Measurements from ENCODE around the gene ZNF688.
"Not testable (repeated sequence)": the region's sequence is repeated elsewhere in the genome, so short reads cannot be mapped to it uniquely, and the experiment has no call there.

The ZNF688 gene

DNA sequence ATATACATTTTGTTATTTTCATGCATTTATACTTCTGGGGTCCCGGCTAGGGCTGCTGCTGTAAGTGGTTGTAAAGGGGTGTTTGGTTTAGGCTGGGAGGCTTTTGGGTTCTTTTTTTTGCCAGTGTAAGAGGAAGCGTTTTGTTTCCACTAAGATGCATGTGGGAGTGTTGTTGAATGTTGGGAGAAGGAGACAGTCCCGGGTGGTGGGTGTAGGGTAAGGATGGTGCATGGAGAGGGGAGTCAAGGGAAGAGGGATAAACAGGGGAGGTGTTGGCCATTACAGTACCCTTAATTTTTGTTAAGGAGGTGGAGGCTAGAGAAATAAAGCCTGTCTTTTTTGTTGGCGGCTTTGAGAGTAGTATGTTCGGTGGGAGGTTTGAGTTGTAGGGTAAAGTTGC is 28.4 kb downstream of the ZNF688 start:
- DNase-seq: no peak
- no peaks in the 10 kb centered on the region for H3K9me3 ChIP-seq (ENCODE audit: control insufficient read depth, low read length)
- no peak overlapping the region for H3K27ac ChIP-seq (ENCODE audit: insufficient read depth, low read length, poor library complexity, severe bottlenecking)
- no peaks in the 10 kb centered on the region for H3K4me1 ChIP-seq (ENCODE audit: control insufficient read depth, insufficient read depth, low read length, poor library complexity, severe bottlenecking)
- no peaks in the 10 kb centered on the region for H3K36me3 ChIP-seq (ENCODE audit: control insufficient read depth, insufficient read depth, low read length)
- no peak overlapping the region for H3K4me3 ChIP-seq (ENCODE audit: insufficient read depth, low read depth, low read length, poor library complexity, severe bottlenecking)
- H3K27me3 ChIP-seq (replicated peaks; ENCODE audit: control insufficient read depth, insufficient read depth, low read length, poor library complexity, severe bottlenecking): no peaks in the 10 kb centered on the region

GRCh38 chr16:30541502-30542329 is 29.8 kb downstream of the ZNF688 start:
- Histone ChIP-seq H3K4me3 (ENCODE audit: insufficient read depth, low read depth, low read length, poor library complexity, severe bottlenecking) (no peak overlapping the region), H3K36me3 (ENCODE audit: control insufficient read depth, insufficient read depth, low read length) (no peaks in the 10 kb centered on the region), H3K9me3 (ENCODE audit: control insufficient read depth, low read length) (no peaks in the 10 kb centered on the region), H3K27ac (ENCODE audit: insufficient read depth, low read length, poor library complexity, severe bottlenecking) (no peak overlapping the region), H3K4me1 (ENCODE audit: control insufficient read depth, insufficient read depth, low read length, poor library complexity, severe bottlenecking) (no peaks in the 10 kb centered on the region), H3K27me3 (replicated peaks; ENCODE audit: control insufficient read depth, insufficient read depth, low read length, poor library complexity, severe bottlenecking) (no peaks in the 10 kb centered on the region)
- DNase-seq: no peak

GRCh38 chr16:30540916-30541464 is 30.5 kb downstream of the ZNF688 start:
- H3K27me3 ChIP-seq (replicated peaks; ENCODE audit: control insufficient read depth, insufficient read depth, low read length, poor library complexity, severe bottlenecking); H3K4me1 ChIP-seq (ENCODE audit: control insufficient read depth, insufficient read depth, low read length, poor library complexity, severe bottlenecking); H3K4me3 ChIP-seq (ENCODE audit: insufficient read depth, low read depth, low read length, poor library complexity, severe bottlenecking); H3K9me3 ChIP-seq (ENCODE audit: control insufficient read depth, low read length); DNase-seq; H3K36me3 ChIP-seq (ENCODE audit: control insufficient read depth, insufficient read depth, low read length); H3K27ac ChIP-seq (ENCODE audit: insufficient read depth, low read length, poor library complexity, severe bottlenecking): not testable (repeated sequence)

DNA sequence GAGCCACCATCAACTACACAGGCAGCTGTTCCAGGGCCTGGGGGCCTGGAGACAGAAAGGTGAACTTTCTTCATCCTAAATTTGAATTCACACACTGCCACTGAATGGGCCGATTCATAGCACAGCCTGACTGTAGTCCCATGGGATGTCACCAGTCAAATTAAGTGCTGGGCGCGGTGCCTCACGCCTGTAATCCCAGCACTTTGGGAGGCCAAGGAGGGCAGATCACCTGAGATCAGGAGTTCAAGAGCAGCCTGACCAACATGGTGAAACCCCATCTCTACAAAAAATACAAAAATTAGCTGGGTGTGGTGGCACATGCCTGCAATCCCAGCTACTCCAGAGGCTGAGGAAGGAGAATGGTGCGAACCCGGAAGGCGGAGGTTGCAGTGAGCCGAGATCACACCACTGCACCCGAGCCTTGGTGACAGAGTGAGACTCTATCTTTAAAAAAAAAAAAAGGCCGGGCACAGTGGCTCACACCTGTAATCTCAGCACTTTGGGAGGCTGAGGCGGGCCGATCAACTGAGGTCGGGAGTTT is 31.5 kb downstream of the ZNF688 start:
- not testable (repeated sequence) for DNase-seq; H3K4me3 ChIP-seq (ENCODE audit: insufficient read depth, low read depth, low read length, poor library complexity, severe bottlenecking)
- peaks cover 11% of the 10 kb centered on the region for H3K4me1 ChIP-seq (ENCODE audit: control insufficient read depth, insufficient read depth, low read length, poor library complexity, severe bottlenecking)

DNA sequence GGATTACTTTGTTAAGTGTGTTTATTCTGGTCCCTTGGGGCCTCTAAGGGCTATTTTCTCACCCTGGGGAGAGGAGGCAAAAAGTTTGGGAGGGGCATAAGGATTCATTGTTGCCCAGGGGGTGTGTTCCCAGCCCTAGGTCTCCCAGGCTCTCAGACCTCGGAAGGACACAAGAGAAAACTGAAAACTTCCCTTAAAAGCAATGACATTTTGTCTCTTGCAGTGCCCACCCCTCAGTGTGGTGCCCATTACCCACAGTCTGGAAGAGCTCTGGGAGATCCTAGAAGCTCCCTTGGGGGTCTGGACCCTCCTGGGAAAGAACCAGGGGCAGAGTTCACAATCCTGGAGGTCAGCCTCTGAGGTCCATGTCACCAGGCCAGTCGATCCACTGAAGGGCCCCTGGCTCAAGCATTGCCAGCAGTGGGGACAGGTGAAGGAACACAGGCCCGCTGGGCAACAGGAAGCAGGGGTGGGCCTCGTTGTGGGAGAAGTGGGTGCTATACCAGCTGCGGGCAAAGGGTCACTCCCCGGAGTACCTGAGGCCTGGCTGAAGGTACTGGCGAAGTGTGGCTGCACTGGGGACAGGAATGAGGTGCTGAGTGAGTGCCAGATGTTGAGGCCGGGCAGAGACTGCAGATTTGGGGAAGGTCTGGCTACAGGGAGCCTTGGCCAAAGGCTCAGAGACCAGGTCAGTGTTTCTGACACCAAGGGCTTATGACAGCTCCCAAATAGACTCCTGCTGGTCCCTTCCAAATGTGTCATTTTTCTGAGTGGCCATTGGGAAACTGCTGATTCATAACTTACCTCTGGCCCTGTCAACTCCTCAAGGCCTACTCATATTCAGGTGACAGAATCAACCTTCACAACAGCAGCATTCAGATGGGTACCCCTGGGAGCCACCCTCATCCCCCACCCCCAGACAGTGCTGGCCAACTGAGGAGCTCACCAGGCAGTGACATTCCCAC is 32.2 kb downstream of the ZNF688 start:
- no peaks in the 10 kb centered on the region for H3K9me3 ChIP-seq (ENCODE audit: control insufficient read depth, low read length)
- H3K4me1 ChIP-seq (ENCODE audit: control insufficient read depth, insufficient read depth, low read length, poor library complexity, severe bottlenecking): peaks cover 12% of the 10 kb centered on the region
- H3K27me3 ChIP-seq (replicated peaks; ENCODE audit: control insufficient read depth, insufficient read depth, low read length, poor library complexity, severe bottlenecking): no peaks in the 10 kb centered on the region
- no peak overlapping the region for H3K27ac ChIP-seq (ENCODE audit: insufficient read depth, low read length, poor library complexity, severe bottlenecking)
- H3K36me3 ChIP-seq (ENCODE audit: control insufficient read depth, insufficient read depth, low read length): no peaks in the 10 kb centered on the region
- H3K4me3 ChIP-seq (ENCODE audit: insufficient read depth, low read depth, low read length, poor library complexity, severe bottlenecking): no peak overlapping the region
- no peak for DNase-seq

More for the DNA sequence above, 31.5 kb downstream of the ZNF688 start:
- H3K36me3 ChIP-seq (ENCODE audit: control insufficient read depth, insufficient read depth, low read length); H3K27me3 ChIP-seq (replicated peaks; ENCODE audit: control insufficient read depth, insufficient read depth, low read length, poor library complexity, severe bottlenecking); H3K9me3 ChIP-seq (ENCODE audit: control insufficient read depth, low read length); H3K27ac ChIP-seq (ENCODE audit: insufficient read depth, low read length, poor library complexity, severe bottlenecking): not testable (repeated sequence)

DNA sequence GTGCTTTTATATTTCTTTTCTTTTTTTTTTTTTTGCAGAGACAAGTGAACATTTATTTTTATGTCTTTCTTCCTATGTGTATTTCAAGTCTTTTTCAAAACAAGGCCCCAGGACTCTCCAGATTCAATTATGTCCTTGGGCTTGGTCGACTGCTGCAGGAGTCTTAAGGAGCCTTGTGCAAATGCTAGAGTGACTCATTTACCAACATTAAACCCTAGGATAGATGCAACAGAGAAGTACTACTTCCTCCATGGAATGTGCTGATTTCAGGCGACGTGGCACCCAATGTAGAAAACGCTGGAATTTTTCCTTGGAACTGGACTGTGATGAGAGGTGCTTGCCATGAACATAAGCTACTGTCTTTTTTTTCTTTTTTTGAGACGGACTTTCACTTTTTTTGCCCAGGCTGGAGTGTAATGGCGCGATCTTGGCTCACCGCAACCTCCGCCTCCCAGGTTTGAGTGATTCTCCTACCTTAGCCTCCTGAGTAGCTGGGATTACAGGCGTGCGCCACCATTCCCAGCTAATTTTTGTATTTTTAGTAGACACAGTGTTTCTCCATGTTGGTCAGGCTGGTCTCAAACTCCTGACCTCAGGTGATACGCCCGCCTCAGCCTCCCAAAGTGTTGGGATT is 35.0 kb downstream of the ZNF688 start:
- H3K9me3 ChIP-seq (ENCODE audit: control insufficient read depth, low read length); DNase-seq; H3K27me3 ChIP-seq (replicated peaks; ENCODE audit: control insufficient read depth, insufficient read depth, low read length, poor library complexity, severe bottlenecking); H3K4me3 ChIP-seq (ENCODE audit: insufficient read depth, low read depth, low read length, poor library complexity, severe bottlenecking); H3K36me3 ChIP-seq (ENCODE audit: control insufficient read depth, insufficient read depth, low read length): not testable (repeated sequence)
- peak overlapping the region; percentile 94 for H3K27ac ChIP-seq (ENCODE audit: insufficient read depth, low read length, poor library complexity, severe bottlenecking)
- peaks cover 22% of the 10 kb centered on the region for H3K4me1 ChIP-seq (ENCODE audit: control insufficient read depth, insufficient read depth, low read length, poor library complexity, severe bottlenecking)

GRCh38 chr16:30535777-30536190 is 35.7 kb downstream of the ZNF688 start:
- Histone ChIP-seq H3K27ac (ENCODE audit: insufficient read depth, low read length, poor library complexity, severe bottlenecking) (peak overlapping the region; percentile 94), H3K4me3 (ENCODE audit: insufficient read depth, low read depth, low read length, poor library complexity, severe bottlenecking) (peak overlapping the region; percentile 70), H3K4me1 (ENCODE audit: control insufficient read depth, insufficient read depth, low read length, poor library complexity, severe bottlenecking) (peaks cover 22% of the 10 kb centered on the region), H3K9me3 (ENCODE audit: control insufficient read depth, low read length) (no peaks in the 10 kb centered on the region), H3K36me3 (ENCODE audit: control insufficient read depth, insufficient read depth, low read length) (peaks cover 8% of the 10 kb centered on the region), H3K27me3 (replicated peaks; ENCODE audit: control insufficient read depth, insufficient read depth, low read length, poor library complexity, severe bottlenecking) (no peaks in the 10 kb centered on the region)
- peak; percentile 28 to 42 (median 36) for DNase-seq

- Histone ChIP-seq H3K4me3 (ENCODE audit: insufficient read depth, low read depth, low read length, poor library complexity, severe bottlenecking) (peak overlapping the region; percentile 70), H3K4me1 (ENCODE audit: control insufficient read depth, insufficient read depth, low read length, poor library complexity, severe bottlenecking) (peaks cover 22% of the 10 kb centered on the region), H3K9me3 (ENCODE audit: control insufficient read depth, low read length) (no peaks in the 10 kb centered on the region), H3K27ac (ENCODE audit: insufficient read depth, low read length, poor library complexity, severe bottlenecking) (peak overlapping the region; percentile 94), H3K36me3 (ENCODE audit: control insufficient read depth, insufficient read depth, low read length) (peaks cover 8% of the 10 kb centered on the region), H3K27me3 (replicated peaks; ENCODE audit: control insufficient read depth, insufficient read depth, low read length, poor library complexity, severe bottlenecking) (no peaks in the 10 kb centered on the region)
- peak in 1 of 3 donors; percentile 26 for DNase-seq
Observed at GRCh38 chr16:30535106-30535776, 36.3 kb downstream of the ZNF688 start.

All from effector memory CD4-positive, alpha-beta T cell (primary cell).